K562 (cell line): ENCODE data around the gene ZNF189. TPM values are rescaled to one million over a fixed set of nuclear protein-coding genes. Genes with fewer than 3 reads are reported as not detected.

Source experiments
- ATAC-seq: fragments of 200-7000 bp; cut with Tn5 transposase; 3 replicates; pipeline ENCODE4 v1.9.1; 2020; ENCODE audit warnings: moderate library complexity
- BruUV-seq: library from RNA; stranded (reverse); fragments of 400-500 nt; replicated peaks from 2 replicates; lab custom pipeline; 2021; lab: Mats Ljungman, UMichigan
- CTCF ChIA-PET: fragments of 300-600 bp; formaldehyde crosslinking; extraction: SDS; loops from one replicate; lab custom pipeline; 2021; ENCODE audit warnings: low intra/inter-chr PET ratio; lab: Yijun Ruan, JAX
- POLR2A ChIA-PET: fragments of 300-600, 350-650 bp; sonication (Branson Sonifier 250); formaldehyde crosslinking; extraction: SDS; loops from one replicate; lab custom pipeline; 2021; ENCODE audit warnings: antibody characterized with exemption, inconsistent platforms; lab: Yijun Ruan, JAX
- DNase-seq, 4 experiments: peaks; one replicate each; pipeline versions ENCODE4 v3.0.0 to v3.0.0-alpha.2; 2011 to 2018; ENCODE audit warnings: low spot score in 3 of 4, mixed read lengths in 3 of 4; ENCODE audit errors: extremely low read depth in 1 of 4
- FAIRE-seq: peaks from 2 replicates; lab custom pipeline; 2011; peaks lifted over from hg19 to GRCh38; lab: Jason Lieb, UNC
- H2AFZ ChIP-seq: 2 replicates; pipeline ENCODE4 v1.6.0; 2011; ENCODE audit warnings: low read depth, low read length, control low read depth, inconsistent platforms
- H3K27ac ChIP-seq: fragments of 200-600 bp; 3 replicates; pipeline ENCODE4 v1.8.0; 2011; ENCODE audit warnings: low read depth, mild to moderate bottlenecking, control low read depth, inconsistent platforms, low read length, moderate library complexity, mixed read lengths; ENCODE audit errors: extremely low read depth
- H3K27me3 ChIP-seq, 2 experiments: fragments of 300-600 bp in 1 of 2; 2 replicates in 1 of 2; 3 replicates in 1 of 2; pipeline versions ENCODE4 v1.6.0 to v1.8.0; 2011; ENCODE audit warnings: inconsistent platforms in 2 of 2, low read length in 2 of 2, mild to moderate bottlenecking in 1 of 2, mixed read lengths in 1 of 2, moderate library complexity in 1 of 2; ENCODE audit not compliant: control insufficient read depth in 2 of 2, insufficient read depth in 2 of 2
- H3K36me3 ChIP-seq: fragments of 300-600 bp; 3 replicates; pipeline ENCODE4 v1.8.0; 2011; ENCODE audit warnings: mild to moderate bottlenecking, low read length, inconsistent platforms; ENCODE audit not compliant: control insufficient read depth, insufficient read depth
- H3K4me1 ChIP-seq, 2 experiments: fragments of 200-600 bp in 1 of 2; replicated peaks in 1 of 2; 2 replicates in 1 of 2; 3 replicates in 1 of 2; pipeline versions ENCODE4 v1.5.1 to v1.8.0; 2011; ENCODE audit warnings: inconsistent platforms in 2 of 2, low read length in 2 of 2, mild to moderate bottlenecking in 1 of 2, mixed read lengths in 1 of 2, moderate library complexity in 1 of 2; ENCODE audit not compliant: control insufficient read depth in 2 of 2, insufficient read depth in 2 of 2
- H3K4me2 ChIP-seq: 2 replicates; pipeline ENCODE4 v1.6.1; 2011; ENCODE audit warnings: low read length, control low read depth, inconsistent platforms, mixed read lengths; ENCODE audit not compliant: insufficient read depth
- H3K4me3 ChIP-seq: fragments of 200-600 bp; sonication (generic), shearing (Covaris generic); 2 replicates; pipeline ENCODE4 v1.5.1; 2016; ENCODE audit warnings: control low read depth, inconsistent platforms
- H3K79me2 ChIP-seq: fragments of 200-600 bp; 3 replicates; pipeline ENCODE4 v1.8.0; 2011; ENCODE audit warnings: low read length, inconsistent platforms; ENCODE audit not compliant: control insufficient read depth, insufficient read depth
- H3K9ac ChIP-seq, 2 experiments: 2 replicates each; pipeline versions ENCODE4 v1.6.0 to v1.6.1; 2011; ENCODE audit warnings: low read depth in 2 of 2, low read length in 2 of 2, control low read depth in 1 of 2, inconsistent platforms in 1 of 2, mild to moderate bottlenecking in 1 of 2, mixed read lengths in 1 of 2; ENCODE audit not compliant: insufficient read depth in 1 of 2
- H3K9me1 ChIP-seq: one replicate; pipeline ENCODE4 v1.6.0; 2011; ENCODE audit warnings: inconsistent platforms, mild to moderate bottlenecking, low read length, moderate library complexity; ENCODE audit not compliant: control insufficient read depth, insufficient read depth
- H3K9me3 ChIP-seq: replicated peaks from 2 replicates; pipeline ENCODE4 v1.5.1; 2011; ENCODE audit warnings: low read depth, low read length, inconsistent platforms; ENCODE audit not compliant: control insufficient read depth, insufficient read depth
- H4K20me1 ChIP-seq: replicated peaks from 2 replicates; pipeline ENCODE4 v1.6.1; 2011; ENCODE audit warnings: low read length, inconsistent platforms, mixed read lengths; ENCODE audit not compliant: control insufficient read depth, insufficient read depth
- ELK1 ChIP-seq: sonication (generic); formaldehyde crosslinking; IDR thresholded peaks from 2 replicates; pipeline ENCODE4 v1.8.1; 2022; ENCODE audit warnings: missing genetic modification reagents
- ETV5 ChIP-seq: sonication (generic); formaldehyde crosslinking; IDR thresholded peaks from 2 replicates; pipeline ENCODE4 v1.4.0; 2020; ENCODE audit warnings: low read depth, mild to moderate bottlenecking, missing genetic modification reagents
- HNRNPL ChIP-seq: fragments of 200-400 bp; formaldehyde crosslinking; IDR thresholded peaks from 2 replicates; pipeline ENCODE4 v1.6.1; 2017; ENCODE audit warnings: low read depth, mild to moderate bottlenecking, low read length
- MIER1 ChIP-seq: fragments of 450-650 bp; IDR thresholded peaks from 2 replicates; pipeline ENCODE4 v1.6.1; 2016; ENCODE audit warnings: antibody characterized with exemption, mild to moderate bottlenecking, low read depth
- MITF ChIP-seq: IDR thresholded peaks from 2 replicates; pipeline ENCODE4 v1.6.1; 2014; ENCODE audit warnings: antibody characterized with exemption
- NFE2 ChIP-seq: IDR thresholded peaks from 2 replicates; pipeline ENCODE4 v1.6.1; 2014; ENCODE audit warnings: antibody characterized with exemption, low read depth
- NKRF ChIP-seq: fragments of 450-650 bp; IDR thresholded peaks from 2 replicates; pipeline ENCODE4 v1.6.1; 2016; ENCODE audit warnings: borderline replicate concordance
- TGIF2 ChIP-seq: sonication (generic); formaldehyde crosslinking; IDR thresholded peaks from 2 replicates; pipeline ENCODE4 v1.8.1; 2022; ENCODE audit warnings: mild to moderate bottlenecking, missing genetic modification reagents, moderate library complexity
- XRCC5 ChIP-seq: fragments of 200-400 bp; formaldehyde crosslinking; IDR thresholded peaks from 2 replicates; pipeline ENCODE4 v1.6.1; 2017; ENCODE audit warnings: low read depth, mild to moderate bottlenecking, low read length
- ZKSCAN1 ChIP-seq: fragments of 150-350 bp; IDR thresholded peaks from 2 replicates; pipeline ENCODE4 v1.6.1; 2016; ENCODE audit warnings: low read depth, low read length
- ZNF316 ChIP-seq: fragments of 450-650 bp; IDR thresholded peaks from 2 replicates; pipeline ENCODE4 v1.6.1; 2016
- WGBS: fragments of 100-300 bp; shearing (Covaris generic); methylation state at CpG from one replicate; pipeline ENCODE4 v1.1.6; 2016; ENCODE audit warnings: low coverage, mixed read lengths; ENCODE audit not compliant: insufficient coverage; ENCODE audit errors: missing lambda C conversion rate; 5-methylcytosine and 5-hydroxymethylcytosine counted together
- in situ Hi-C: fragments of 300-500 bp; cut with MboI; formaldehyde crosslinking; loops from 4 replicates; pipeline ENCODE4 v1.15.0; 2018; ENCODE audit warnings: inconsistent platforms, mixed read lengths
- intact Hi-C: fragments of 100-400 bp; cut with micrococcal nuclease; formaldehyde crosslinking; loops from 2 replicates; pipeline ENCODE4 v1.14.2; 2022
- polyA plus RNA-seq, 8 experiments: library from polyadenylated mRNA; depleted of rRNA in 4 of 8; stranded (reverse) in 5 of 8; unstranded in 3 of 8; fragments of >200 nt; fragmentation: Nextera tagmentation in 2 of 8; fragmentation: Illumina TruSeq in 1 of 8; extraction: Ambion mirVana in 2 of 8; extraction: Trizol in 1 of 8; gene quantifications; 2 replicates each; pipeline versions ENCODE4 v1.2.1 to v1.2.3, GENCODE V29; 2011 to 2014; ENCODE audit warnings: inconsistent platforms in 1 of 8, missing spikeins in 1 of 8
- total RNA-seq, 7 experiments: library from RNA; depleted of rRNA in 6 of 7; stranded (reverse); fragments of >200 nt in 6 of 7; fragmentation: Illumina TruSeq in 2 of 7; extraction: Trizol in 2 of 7; gene quantifications; 2 replicates each; pipeline versions ENCODE4 v1.2.1 to v1.2.3, GENCODE V29; 2011 to 2021; ENCODE audit warnings: low replicate concordance in 1 of 7
- TF ChIP-seq, protein P1 (sequence below): fragments of 450-650 bp; IDR thresholded peaks from 2 replicates; pipeline ENCODE4 v1.7.0; 2016; ENCODE audit warnings: borderline replicate concordance
- TF ChIP-seq, protein P2 (sequence below): fragments of 450-650 bp; formaldehyde crosslinking; IDR thresholded peaks from 2 replicates; pipeline ENCODE4 v1.4.0; 2022; ENCODE audit warnings: missing genetic modification characterization

The ZNF189 gene
- total and polyA plus RNA-seq, 9 of the 15 experiments (the other 6 are each of a cell fraction or from before 2014, with no cell fraction given): 2.4 to 15.3 (median 6.4) TPM

GRCh38 chr9:101369286-101369685 is 29.4 kb upstream of the ZNF189 start (continued):
- TF ChIP-seq, protein P1, sequence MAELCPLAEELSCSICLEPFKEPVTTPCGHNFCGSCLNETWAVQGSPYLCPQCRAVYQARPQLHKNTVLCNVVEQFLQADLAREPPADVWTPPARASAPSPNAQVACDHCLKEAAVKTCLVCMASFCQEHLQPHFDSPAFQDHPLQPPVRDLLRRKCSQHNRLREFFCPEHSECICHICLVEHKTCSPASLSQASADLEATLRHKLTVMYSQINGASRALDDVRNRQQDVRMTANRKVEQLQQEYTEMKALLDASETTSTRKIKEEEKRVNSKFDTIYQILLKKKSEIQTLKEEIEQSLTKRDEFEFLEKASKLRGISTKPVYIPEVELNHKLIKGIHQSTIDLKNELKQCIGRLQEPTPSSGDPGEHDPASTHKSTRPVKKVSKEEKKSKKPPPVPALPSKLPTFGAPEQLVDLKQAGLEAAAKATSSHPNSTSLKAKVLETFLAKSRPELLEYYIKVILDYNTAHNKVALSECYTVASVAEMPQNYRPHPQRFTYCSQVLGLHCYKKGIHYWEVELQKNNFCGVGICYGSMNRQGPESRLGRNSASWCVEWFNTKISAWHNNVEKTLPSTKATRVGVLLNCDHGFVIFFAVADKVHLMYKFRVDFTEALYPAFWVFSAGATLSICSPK: no peak

- no peak overlapping the region; a peak in 1 of 4 replicates for H3K9ac ChIP-seq
- ATAC-seq: peak; percentile 67
- no peaks in the 10 kb centered on the region for H3K9me3 ChIP-seq
- no peak overlapping the region for H3K27ac ChIP-seq
- 0 out of 2 replicates have a peak overlapping the region, but pooled peaks have one; percentile 1 for H3K4me2 ChIP-seq
- whole genome bisulfite sequencing: 21% methylated on average over 2 of the region's 2 CpGs
- H2AFZ ChIP-seq: no peak overlapping the region
- no peaks in the 10 kb centered on the region for H3K36me3 ChIP-seq
- in situ Hi-C loops (no loop called here), intact Hi-C loops (no loop called here)
- no peaks in the 10 kb centered on the region for H3K27me3 ChIP-seq
- CTCF ChIA-PET: no interaction called here
- H3K79me2 ChIP-seq: no peaks in the 10 kb centered on the region
- H3K9me1 ChIP-seq: no peaks in the 10 kb centered on the region
- H4K20me1 ChIP-seq: no peaks in the 10 kb centered on the region
- POLR2A ChIA-PET: no interaction called here
- no TSS peak for BruUV-seq
- DNase-seq: peak in 1 of 4 experiments; percentile 72
- FAIRE-seq: peak; percentile 91
- peaks cover 16 to 40% of the 10 kb centered on the region in 2 experiments for H3K4me1 ChIP-seq
- H3K4me3 ChIP-seq: no peak overlapping the region
- TF ChIP-seq XRCC5 (no peak), ZKSCAN1 (no peak), HNRNPL (no peak), MIER1 (no peak), NFE2 (peak; percentile 77), NKRF (no peak), ETV5 (CRISPR knock-in tag) (no peak), ELK1 (no peak), TGIF2 (CRISPR knock-in tag) (no peak), MITF (no peak), ZNF316 (peak; percentile 85)
- TF ChIP-seq, protein P2, sequence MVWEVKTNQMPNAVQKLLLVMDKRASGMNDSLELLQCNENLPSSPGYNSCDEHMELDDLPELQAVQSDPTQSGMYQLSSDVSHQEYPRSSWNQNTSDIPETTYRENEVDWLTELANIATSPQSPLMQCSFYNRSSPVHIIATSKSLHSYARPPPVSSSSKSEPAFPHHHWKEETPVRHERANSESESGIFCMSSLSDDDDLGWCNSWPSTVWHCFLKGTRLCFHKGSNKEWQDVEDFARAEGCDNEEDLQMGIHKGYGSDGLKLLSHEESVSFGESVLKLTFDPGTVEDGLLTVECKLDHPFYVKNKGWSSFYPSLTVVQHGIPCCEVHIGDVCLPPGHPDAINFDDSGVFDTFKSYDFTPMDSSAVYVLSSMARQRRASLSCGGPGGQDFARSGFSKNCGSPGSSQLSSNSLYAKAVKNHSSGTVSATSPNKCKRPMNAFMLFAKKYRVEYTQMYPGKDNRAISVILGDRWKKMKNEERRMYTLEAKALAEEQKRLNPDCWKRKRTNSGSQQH (CRISPR knock-in tag): no peak
These were observed 28.6 kb upstream of the ZNF189 start for GRCh38 chr9:101369884-101370531.
